Gastrocnemius medialis (tissue), 4 donors: ENCODE measurements around the gene COL27A1.

Experiments used
- POLR2A ChIP-seq, 2 donors: fragments of 450-650 bp; IDR thresholded peaks; one replicate each; pipeline ENCODE4 v1.6.1; 2017; ENCODE audit warnings: antibody characterized with exemption in 2 of 2, mild to moderate bottlenecking in 2 of 2, moderate library complexity in 2 of 2
- TF ChIP-seq, protein P1 (sequence below), 5 experiments: fragments of 450-650 bp in 3 of 5; fragments of 200-600 bp in 2 of 5; sonication (generic) in 2 of 5; IDR thresholded peaks in 4 of 5; conservative IDR thresholded peaks in 1 of 5; 1 replicate in 4 of 5; 2 replicates in 1 of 5; pipeline ENCODE4 v1.5.1; 2016 to 2019; ENCODE audit warnings: antibody characterized with exemption in 5 of 5, mild to moderate bottlenecking in 3 of 5, moderate library complexity in 3 of 5

- TF ChIP-seq, protein P1, sequence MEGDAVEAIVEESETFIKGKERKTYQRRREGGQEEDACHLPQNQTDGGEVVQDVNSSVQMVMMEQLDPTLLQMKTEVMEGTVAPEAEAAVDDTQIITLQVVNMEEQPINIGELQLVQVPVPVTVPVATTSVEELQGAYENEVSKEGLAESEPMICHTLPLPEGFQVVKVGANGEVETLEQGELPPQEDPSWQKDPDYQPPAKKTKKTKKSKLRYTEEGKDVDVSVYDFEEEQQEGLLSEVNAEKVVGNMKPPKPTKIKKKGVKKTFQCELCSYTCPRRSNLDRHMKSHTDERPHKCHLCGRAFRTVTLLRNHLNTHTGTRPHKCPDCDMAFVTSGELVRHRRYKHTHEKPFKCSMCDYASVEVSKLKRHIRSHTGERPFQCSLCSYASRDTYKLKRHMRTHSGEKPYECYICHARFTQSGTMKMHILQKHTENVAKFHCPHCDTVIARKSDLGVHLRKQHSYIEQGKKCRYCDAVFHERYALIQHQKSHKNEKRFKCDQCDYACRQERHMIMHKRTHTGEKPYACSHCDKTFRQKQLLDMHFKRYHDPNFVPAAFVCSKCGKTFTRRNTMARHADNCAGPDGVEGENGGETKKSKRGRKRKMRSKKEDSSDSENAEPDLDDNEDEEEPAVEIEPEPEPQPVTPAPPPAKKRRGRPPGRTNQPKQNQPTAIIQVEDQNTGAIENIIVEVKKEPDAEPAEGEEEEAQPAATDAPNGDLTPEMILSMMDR (IDR thresholded peaks at IDR 0.05 in 4 of 5, conservative IDR thresholded peaks at IDR 0.05 in 1 of 5) = no peak
- TF ChIP-seq POLR2A (IDR thresholded peaks at IDR 0.05) = no peak
These were observed 39.1 kb upstream of the COL27A1 start for GRCh38 chr9:114116126-114116747.
